HepG2 (cell line): ENCODE results near the gene ADGRG6. TPM values are rescaled to one million over a fixed set of nuclear protein-coding genes. Genes with fewer than 3 reads are reported as not detected.

Source experiments
- CAMTA2 ChIP-seq: sonication (generic); formaldehyde crosslinking; IDR thresholded peaks from 2 replicates; pipeline ENCODE4 v1.4.0; 2020; ENCODE audit warnings: mild to moderate bottlenecking, missing genetic modification reagents, borderline replicate concordance
- CCDC6 ChIP-seq: sonication (generic); formaldehyde crosslinking; IDR thresholded peaks from 2 replicates; pipeline ENCODE4 v1.8.1; 2022; ENCODE audit warnings: mild to moderate bottlenecking, missing genetic modification reagents, moderate library complexity
- DNMT1 ChIP-seq: sonication (generic); formaldehyde crosslinking; IDR thresholded peaks from 2 replicates; pipeline ENCODE4 v1.5.1; 2020; ENCODE audit warnings: mild to moderate bottlenecking, missing genetic modification reagents
- HNRNPK ChIP-seq: fragments of 200-400 bp; formaldehyde crosslinking; IDR thresholded peaks from 2 replicates; pipeline ENCODE4 v1.6.1; 2018; ENCODE audit warnings: low read length, low read depth, moderate library complexity, mild to moderate bottlenecking; ENCODE audit not compliant: poor library complexity, severe bottlenecking
- MED13 ChIP-seq: sonication (generic); formaldehyde crosslinking; IDR thresholded peaks from 2 replicates; pipeline ENCODE4 v1.5.0; 2020; ENCODE audit warnings: missing genetic modification reagents
- MXI1 ChIP-seq: IDR thresholded peaks from 3 replicates; pipeline ENCODE4 v1.6.1; 2012; ENCODE audit warnings: low read depth, low read length, inconsistent platforms, borderline replicate concordance
- NFKB2 ChIP-seq: sonication (generic); formaldehyde crosslinking; IDR thresholded peaks from 2 replicates; pipeline ENCODE4 v1.4.0; 2020; ENCODE audit warnings: missing genetic modification reagents, borderline replicate concordance
- PHF20 ChIP-seq: sonication (generic); formaldehyde crosslinking; IDR thresholded peaks from 2 replicates; pipeline ENCODE4 v1.5.0; 2020; ENCODE audit warnings: mild to moderate bottlenecking, missing genetic modification reagents
- SP4 ChIP-seq: sonication (generic); formaldehyde crosslinking; IDR thresholded peaks from 2 replicates; pipeline ENCODE4 v1.8.1; 2023; ENCODE audit warnings: mild to moderate bottlenecking, missing genetic modification reagents
- TBP ChIP-seq: sonication (generic); formaldehyde crosslinking; IDR thresholded peaks from 2 replicates; pipeline ENCODE4 v1.5.0; 2020; ENCODE audit warnings: missing genetic modification reagents
- TOE1 ChIP-seq: sonication (generic); formaldehyde crosslinking; IDR thresholded peaks from 2 replicates; pipeline ENCODE4 v1.4.0; 2020; ENCODE audit warnings: mild to moderate bottlenecking, missing genetic modification reagents
- ZBTB8A ChIP-seq: sonication (generic); formaldehyde crosslinking; IDR thresholded peaks from 2 replicates; pipeline ENCODE4 v1.4.0; 2020; ENCODE audit warnings: mild to moderate bottlenecking, low read depth, missing genetic modification reagents, borderline replicate concordance
- ZNF101 ChIP-seq: sonication (generic); formaldehyde crosslinking; IDR thresholded peaks from 2 replicates; pipeline ENCODE4 v1.4.0; 2020; ENCODE audit warnings: mild to moderate bottlenecking, low read depth, missing genetic modification reagents, borderline replicate concordance
- ZNF343 ChIP-seq: sonication (generic); formaldehyde crosslinking; IDR thresholded peaks from 2 replicates; pipeline ENCODE4 v1.4.0; 2020; ENCODE audit warnings: mild to moderate bottlenecking, missing genetic modification reagents
- ZNF431 ChIP-seq: sonication (generic); formaldehyde crosslinking; IDR thresholded peaks from 2 replicates; pipeline ENCODE4 v1.9.0; 2022; ENCODE audit warnings: missing genetic modification reagents, low read depth, mild to moderate bottlenecking, borderline replicate concordance
- ZNF569 ChIP-seq: sonication (generic); formaldehyde crosslinking; IDR thresholded peaks from 2 replicates; pipeline ENCODE4 v1.5.0; 2020; ENCODE audit warnings: mild to moderate bottlenecking, missing genetic modification reagents, moderate library complexity, borderline replicate concordance
- ZNF619 ChIP-seq: sonication (generic); formaldehyde crosslinking; IDR thresholded peaks from 2 replicates; pipeline ENCODE4 v1.4.0; 2020; ENCODE audit warnings: mild to moderate bottlenecking, missing genetic modification reagents
- ZNF670 ChIP-seq: sonication (generic); formaldehyde crosslinking; IDR thresholded peaks from 2 replicates; pipeline ENCODE4 v1.8.0; 2022; ENCODE audit warnings: mild to moderate bottlenecking, missing genetic modification reagents, borderline replicate concordance
- ZNF780A ChIP-seq: sonication (generic); formaldehyde crosslinking; IDR thresholded peaks from 2 replicates; pipeline ENCODE4 v1.8.0; 2022; ENCODE audit warnings: mild to moderate bottlenecking, missing genetic modification reagents, moderate library complexity
- polyA plus RNA-seq, 8 experiments: library from polyadenylated mRNA; depleted of rRNA in 3 of 8; stranded (reverse) in 7 of 8; unstranded in 1 of 8; fragments of >200 nt; fragmentation: Illumina TruSeq in 4 of 8; extraction: Trizol in 4 of 8; gene quantifications; 2 replicates each; pipeline versions ENCODE4 v1.2.1 to v1.2.3, GENCODE V29; 2011 to 2016; ENCODE audit warnings: low read depth in 4 of 8, missing spikeins in 1 of 8, mixed read lengths in 1 of 8; ENCODE audit not compliant: insufficient read depth in 1 of 8
- total RNA-seq, 5 experiments: library from RNA; depleted of rRNA; stranded (reverse); fragments of >200 nt; fragmentation: Illumina TruSeq; extraction: Trizol; gene quantifications; 2 replicates each; pipeline ENCODE4 v1.2.3, GENCODE V29; 2016; ENCODE audit warnings: low read depth in 1 of 5
- TF ChIP-seq, protein P1 (sequence below): sonication (generic); formaldehyde crosslinking; IDR thresholded peaks from 2 replicates; pipeline ENCODE4 v1.4.0; 2020; ENCODE audit warnings: missing genetic modification reagents
- TF ChIP-seq, protein P2 (sequence below): sonication (generic); formaldehyde crosslinking; IDR thresholded peaks from 2 replicates; pipeline ENCODE4 v1.5.0; 2020; ENCODE audit warnings: missing genetic modification reagents
- TF ChIP-seq, protein P3 (sequence below): sonication (generic); formaldehyde crosslinking; IDR thresholded peaks from 2 replicates; pipeline ENCODE4 v1.5.0; 2020; ENCODE audit warnings: missing genetic modification reagents, mild to moderate bottlenecking, borderline replicate concordance

Gene ADGRG6
- total and polyA plus RNA-seq, 2 of the 13 experiments (the other 11 are each of a cell fraction or from before 2014, with no cell fraction given), result 129 to 249 TPM

DNA sequence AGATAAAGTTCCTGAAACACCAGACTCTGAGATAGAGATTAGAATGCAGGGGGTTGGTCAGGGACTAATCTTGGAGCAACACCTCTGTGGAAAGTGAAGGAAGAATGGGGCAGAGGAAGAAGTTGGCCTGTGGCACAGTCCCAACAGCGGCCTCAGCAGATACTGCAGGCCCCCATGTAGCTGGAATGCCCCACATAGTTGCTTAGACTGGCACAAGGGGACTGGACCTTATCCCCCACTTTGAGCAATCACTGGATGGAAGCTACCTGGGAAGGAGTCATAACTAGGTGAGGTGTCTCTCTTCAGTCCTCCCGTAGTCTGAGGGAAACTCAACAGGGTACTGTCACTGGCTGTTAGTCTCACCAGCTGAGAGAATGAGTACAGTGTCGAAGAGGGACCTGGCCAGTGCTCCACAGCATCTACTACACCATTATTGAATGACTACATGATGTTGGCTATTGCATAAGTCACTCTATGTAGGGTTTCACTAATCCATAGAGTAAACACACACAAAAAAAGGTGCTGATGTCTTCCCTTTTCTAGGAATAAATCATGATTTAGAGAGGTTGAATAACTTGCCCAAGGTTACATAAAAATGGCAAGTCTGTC, 47.5 kb downstream of the ADGRG6 start (continued):
- TF ChIP-seq ZNF569 (CRISPR knock-in tag) (no peak), ZNF431 (CRISPR knock-in tag) (no peak), DNMT1 (CRISPR knock-in tag) (no peak), CCDC6 (CRISPR knock-in tag) (peak; percentile 26; the same call in 1 of the 2 replicates), ZNF343 (CRISPR knock-in tag) (no peak), TOE1 (CRISPR knock-in tag) (no peak), MED13 (CRISPR knock-in tag) (no peak), PHF20 (no peak), ZNF101 (CRISPR knock-in tag) (no peak), NFKB2 (CRISPR knock-in tag) (no peak), TBP (CRISPR knock-in tag) (no peak), ZNF619 (no peak), MXI1 (no peak), ZNF670 (CRISPR knock-in tag) (no peak), ZBTB8A (no peak), SP4 (CRISPR knock-in tag) (no peak), CAMTA2 (CRISPR knock-in tag) (no peak), ZNF780A (CRISPR knock-in tag) (no peak), HNRNPK (no peak)
- TF ChIP-seq, protein P1, sequence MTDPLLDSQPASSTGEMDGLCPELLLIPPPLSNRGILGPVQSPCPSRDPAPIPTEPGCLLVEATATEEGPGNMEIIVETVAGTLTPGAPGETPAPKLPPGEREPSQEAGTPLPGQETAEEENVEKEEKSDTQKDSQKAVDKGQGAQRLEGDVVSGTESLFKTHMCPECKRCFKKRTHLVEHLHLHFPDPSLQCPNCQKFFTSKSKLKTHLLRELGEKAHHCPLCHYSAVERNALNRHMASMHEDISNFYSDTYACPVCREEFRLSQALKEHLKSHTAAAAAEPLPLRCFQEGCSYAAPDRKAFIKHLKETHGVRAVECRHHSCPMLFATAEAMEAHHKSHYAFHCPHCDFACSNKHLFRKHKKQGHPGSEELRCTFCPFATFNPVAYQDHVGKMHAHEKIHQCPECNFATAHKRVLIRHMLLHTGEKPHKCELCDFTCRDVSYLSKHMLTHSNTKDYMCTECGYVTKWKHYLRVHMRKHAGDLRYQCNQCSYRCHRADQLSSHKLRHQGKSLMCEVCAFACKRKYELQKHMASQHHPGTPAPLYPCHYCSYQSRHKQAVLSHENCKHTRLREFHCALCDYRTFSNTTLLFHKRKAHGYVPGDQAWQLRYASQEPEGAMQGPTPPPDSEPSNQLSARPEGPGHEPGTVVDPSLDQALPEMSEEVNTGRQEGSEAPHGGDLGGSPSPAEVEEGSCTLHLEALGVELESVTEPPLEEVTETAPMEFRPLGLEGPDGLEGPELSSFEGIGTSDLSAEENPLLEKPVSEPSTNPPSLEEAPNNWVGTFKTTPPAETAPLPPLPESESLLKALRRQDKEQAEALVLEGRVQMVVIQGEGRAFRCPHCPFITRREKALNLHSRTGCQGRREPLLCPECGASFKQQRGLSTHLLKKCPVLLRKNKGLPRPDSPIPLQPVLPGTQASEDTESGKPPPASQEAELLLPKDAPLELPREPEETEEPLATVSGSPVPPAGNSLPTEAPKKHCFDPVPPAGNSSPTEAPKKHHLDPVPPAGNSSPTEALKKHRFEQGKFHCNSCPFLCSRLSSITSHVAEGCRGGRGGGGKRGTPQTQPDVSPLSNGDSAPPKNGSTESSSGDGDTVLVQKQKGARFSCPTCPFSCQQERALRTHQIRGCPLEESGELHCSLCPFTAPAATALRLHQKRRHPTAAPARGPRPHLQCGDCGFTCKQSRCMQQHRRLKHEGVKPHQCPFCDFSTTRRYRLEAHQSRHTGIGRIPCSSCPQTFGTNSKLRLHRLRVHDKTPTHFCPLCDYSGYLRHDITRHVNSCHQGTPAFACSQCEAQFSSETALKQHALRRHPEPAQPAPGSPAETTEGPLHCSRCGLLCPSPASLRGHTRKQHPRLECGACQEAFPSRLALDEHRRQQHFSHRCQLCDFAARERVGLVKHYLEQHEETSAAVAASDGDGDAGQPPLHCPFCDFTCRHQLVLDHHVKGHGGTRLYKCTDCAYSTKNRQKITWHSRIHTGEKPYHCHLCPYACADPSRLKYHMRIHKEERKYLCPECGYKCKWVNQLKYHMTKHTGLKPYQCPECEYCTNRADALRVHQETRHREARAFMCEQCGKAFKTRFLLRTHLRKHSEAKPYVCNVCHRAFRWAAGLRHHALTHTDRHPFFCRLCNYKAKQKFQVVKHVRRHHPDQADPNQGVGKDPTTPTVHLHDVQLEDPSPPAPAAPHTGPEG (CRISPR knock-in tag), result no peak
- TF ChIP-seq, protein P2, sequence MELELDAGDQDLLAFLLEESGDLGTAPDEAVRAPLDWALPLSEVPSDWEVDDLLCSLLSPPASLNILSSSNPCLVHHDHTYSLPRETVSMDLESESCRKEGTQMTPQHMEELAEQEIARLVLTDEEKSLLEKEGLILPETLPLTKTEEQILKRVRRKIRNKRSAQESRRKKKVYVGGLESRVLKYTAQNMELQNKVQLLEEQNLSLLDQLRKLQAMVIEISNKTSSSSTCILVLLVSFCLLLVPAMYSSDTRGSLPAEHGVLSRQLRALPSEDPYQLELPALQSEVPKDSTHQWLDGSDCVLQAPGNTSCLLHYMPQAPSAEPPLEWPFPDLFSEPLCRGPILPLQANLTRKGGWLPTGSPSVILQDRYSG (CRISPR knock-in tag), result no peak
- TF ChIP-seq, protein P3, sequence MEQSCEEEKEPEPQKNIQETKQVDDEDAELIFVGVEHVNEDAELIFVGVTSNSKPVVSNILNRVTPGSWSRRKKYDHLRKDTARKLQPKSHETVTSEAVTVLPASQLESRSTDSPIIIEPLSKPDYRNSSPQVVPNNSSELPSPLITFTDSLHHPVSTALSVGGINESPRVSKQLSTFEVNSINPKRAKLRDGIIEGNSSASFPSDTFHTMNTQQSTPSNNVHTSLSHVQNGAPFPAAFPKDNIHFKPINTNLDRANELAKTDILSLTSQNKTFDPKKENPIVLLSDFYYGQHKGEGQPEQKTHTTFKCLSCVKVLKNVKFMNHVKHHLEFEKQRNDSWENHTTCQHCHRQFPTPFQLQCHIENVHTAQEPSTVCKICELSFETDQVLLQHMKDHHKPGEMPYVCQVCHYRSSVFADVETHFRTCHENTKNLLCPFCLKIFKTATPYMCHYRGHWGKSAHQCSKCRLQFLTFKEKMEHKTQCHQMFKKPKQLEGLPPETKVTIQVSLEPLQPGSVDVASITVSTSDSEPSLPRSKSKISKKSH (CRISPR knock-in tag), result no peak
